GM12873 (cell line): ENCODE results near the gene AACS.

Experiments used
- TF ChIP-seq, protein P1 (sequence below): IDR thresholded peaks from 2 replicates; pipeline ENCODE4 v1.5.1; 2012; ENCODE audit warnings: low read depth, mild to moderate bottlenecking, moderate library complexity, low read length, control low read depth; ENCODE audit not compliant: insufficient read depth; ENCODE audit errors: missing control alignments

The AACS gene

GRCh38 chr12:125111403-125111802 lies 46.2 kb downstream of the AACS start:
- TF ChIP-seq, protein P1, sequence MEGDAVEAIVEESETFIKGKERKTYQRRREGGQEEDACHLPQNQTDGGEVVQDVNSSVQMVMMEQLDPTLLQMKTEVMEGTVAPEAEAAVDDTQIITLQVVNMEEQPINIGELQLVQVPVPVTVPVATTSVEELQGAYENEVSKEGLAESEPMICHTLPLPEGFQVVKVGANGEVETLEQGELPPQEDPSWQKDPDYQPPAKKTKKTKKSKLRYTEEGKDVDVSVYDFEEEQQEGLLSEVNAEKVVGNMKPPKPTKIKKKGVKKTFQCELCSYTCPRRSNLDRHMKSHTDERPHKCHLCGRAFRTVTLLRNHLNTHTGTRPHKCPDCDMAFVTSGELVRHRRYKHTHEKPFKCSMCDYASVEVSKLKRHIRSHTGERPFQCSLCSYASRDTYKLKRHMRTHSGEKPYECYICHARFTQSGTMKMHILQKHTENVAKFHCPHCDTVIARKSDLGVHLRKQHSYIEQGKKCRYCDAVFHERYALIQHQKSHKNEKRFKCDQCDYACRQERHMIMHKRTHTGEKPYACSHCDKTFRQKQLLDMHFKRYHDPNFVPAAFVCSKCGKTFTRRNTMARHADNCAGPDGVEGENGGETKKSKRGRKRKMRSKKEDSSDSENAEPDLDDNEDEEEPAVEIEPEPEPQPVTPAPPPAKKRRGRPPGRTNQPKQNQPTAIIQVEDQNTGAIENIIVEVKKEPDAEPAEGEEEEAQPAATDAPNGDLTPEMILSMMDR, result no peak

- TF ChIP-seq, protein P1, result no peak
Observed at GRCh38 chr12:125113263-125113662, 48.0 kb downstream of the AACS start.

- TF ChIP-seq, protein P1, result no peak
Observed at GRCh38 chr12:125113789-125114188, 48.6 kb downstream of the AACS start.

DNA sequence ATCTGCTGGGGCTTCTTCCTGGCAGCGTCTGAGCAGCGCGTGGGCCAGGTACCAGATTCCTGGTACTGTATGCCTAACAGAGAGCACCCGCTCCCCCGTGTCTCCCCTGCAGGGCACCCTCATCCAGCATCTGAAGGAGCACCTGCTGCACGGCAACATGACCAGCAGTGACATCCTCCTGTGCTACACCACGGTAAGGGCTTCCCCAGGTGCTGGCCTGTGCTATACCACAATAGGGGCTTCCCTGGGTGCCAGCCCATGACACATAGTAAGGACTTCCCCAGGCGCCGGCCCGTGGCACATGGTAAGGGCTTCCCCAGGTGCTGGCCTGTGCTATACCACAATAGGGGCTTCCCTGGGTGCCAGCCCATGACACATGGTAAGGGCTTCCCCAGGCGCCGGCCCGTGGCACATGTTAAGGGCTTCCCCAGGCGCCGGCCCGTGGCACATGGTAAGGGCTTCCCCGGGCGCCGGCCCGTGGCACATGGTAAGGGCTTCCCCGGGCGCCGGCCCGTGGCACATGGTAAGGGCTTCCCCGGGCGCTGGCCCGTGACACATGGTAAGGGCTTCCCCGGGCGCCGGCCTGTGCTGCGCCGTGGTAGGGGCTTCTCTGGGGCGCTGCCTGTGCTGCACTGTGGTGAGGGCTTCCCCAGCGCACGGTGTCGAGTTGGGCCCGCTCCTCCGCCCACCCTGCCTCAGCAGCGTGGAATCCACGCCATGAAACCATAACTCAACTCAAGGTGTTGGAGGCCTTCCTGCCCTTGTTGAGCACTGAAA lies 49.3 kb downstream of the AACS start:
- TF ChIP-seq, protein P1, result no peak

DNA sequence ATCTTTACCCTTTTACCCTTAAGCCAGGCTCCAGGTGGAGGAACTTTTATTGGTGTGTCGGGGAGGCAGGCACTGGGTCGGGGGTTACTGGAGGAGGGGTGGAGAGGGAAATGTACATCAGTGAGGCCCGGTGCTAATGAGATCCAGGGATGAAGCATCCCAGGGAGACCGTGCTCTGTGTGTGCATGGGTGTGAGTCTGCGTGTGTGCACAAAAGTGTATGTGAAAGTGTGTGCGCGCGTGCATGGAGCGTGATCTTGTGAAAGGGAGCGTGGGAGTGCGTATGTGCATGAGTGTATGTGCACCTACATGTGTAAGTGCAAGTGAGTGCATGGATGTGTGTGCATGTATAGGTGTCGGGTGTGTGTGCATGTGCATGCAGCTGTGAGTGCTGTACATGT lies 55.3 kb downstream of the AACS start:
- TF ChIP-seq, protein P1, result no peak

- TF ChIP-seq, protein P1, result no peak
Observed at GRCh38 chr12:125121106-125121505, 55.9 kb downstream of the AACS start.

DNA sequence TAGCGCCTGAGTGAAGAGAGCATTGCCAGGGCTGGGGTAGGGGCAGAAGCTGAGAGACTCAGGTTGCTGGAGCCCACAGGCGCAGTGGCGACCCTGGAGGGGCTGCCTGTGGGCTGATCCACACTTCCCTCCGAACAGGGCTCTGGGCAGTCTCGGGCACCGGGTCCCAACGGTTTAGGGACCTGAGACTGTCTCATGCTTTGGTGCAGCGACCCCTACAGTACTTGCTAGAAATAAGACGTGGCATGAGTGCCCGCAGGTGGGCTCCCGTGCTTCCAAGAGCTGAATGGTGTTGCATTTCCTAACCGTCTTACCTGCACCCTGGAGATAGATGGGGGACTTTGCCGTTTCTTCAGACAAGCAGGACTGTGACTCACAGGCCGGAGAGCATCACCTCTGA lies 57.4 kb downstream of the AACS start:
- TF ChIP-seq, protein P1, result no peak
